ENCODE results near the gene RACK1. TPM values are rescaled to one million over a fixed set of nuclear protein-coding genes. Genes with fewer than 3 reads are reported as not detected.

RACK1 gene
- total and polyA plus RNA-seq, 2 of the 13 experiments (the other 11 are each of a cell fraction or from before 2014, with no cell fraction given): 2,514 to 6,141 TPM

- peak; percentile 54 for TF ChIP-seq ZNF816 (CRISPR knock-in tag; IDR thresholded peaks at IDR 0.05; ENCODE audit: borderline replicate concordance)
- peak; percentile 47; the same call in 1 of the 2 replicates for TF ChIP-seq HOXA3 (CRISPR knock-in tag; IDR thresholded peaks at IDR 0.05)
- no peak for TF ChIP-seq ZNF607 (CRISPR knock-in tag; IDR thresholded peaks at IDR 0.05; ENCODE audit: borderline replicate concordance)
- TF ChIP-seq GABPB1 (CRISPR knock-in tag; IDR thresholded peaks at IDR 0.05): peak; percentile 92
- TF ChIP-seq ARHGAP35 (CRISPR knock-in tag; IDR thresholded peaks at IDR 0.05; ENCODE audit: borderline replicate concordance): 0 out of 2 replicates have a peak, but pooled peaks have one; percentile 4
- TF ChIP-seq HOXA5 (CRISPR knock-in tag; IDR thresholded peaks at IDR 0.05): peak; percentile 60
- TF ChIP-seq ELF3 (CRISPR knock-in tag; IDR thresholded peaks at IDR 0.05): peak; percentile 40; the same call in 1 of the 2 replicates
- TF ChIP-seq NCOA2 (CRISPR knock-in tag; IDR thresholded peaks at IDR 0.05): 0 out of 2 replicates have a peak, but pooled peaks have one; percentile 22
- no peak for TF ChIP-seq ZNF788 (CRISPR knock-in tag; IDR thresholded peaks at IDR 0.05; ENCODE audit: borderline replicate concordance)
- TF ChIP-seq DPF2 (CRISPR knock-in tag; IDR thresholded peaks at IDR 0.05; ENCODE audit: borderline replicate concordance, low read depth): no peak
- TF ChIP-seq, protein P1, sequence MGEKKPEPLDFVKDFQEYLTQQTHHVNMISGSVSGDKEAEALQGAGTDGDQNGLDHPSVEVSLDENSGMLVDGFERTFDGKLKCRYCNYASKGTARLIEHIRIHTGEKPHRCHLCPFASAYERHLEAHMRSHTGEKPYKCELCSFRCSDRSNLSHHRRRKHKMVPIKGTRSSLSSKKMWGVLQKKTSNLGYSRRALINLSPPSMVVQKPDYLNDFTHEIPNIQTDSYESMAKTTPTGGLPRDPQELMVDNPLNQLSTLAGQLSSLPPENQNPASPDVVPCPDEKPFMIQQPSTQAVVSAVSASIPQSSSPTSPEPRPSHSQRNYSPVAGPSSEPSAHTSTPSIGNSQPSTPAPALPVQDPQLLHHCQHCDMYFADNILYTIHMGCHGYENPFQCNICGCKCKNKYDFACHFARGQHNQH (CRISPR knock-in tag; IDR thresholded peaks at IDR 0.05): 0 out of 2 replicates have a peak, but pooled peaks have one; percentile 40
- no peak for TF ChIP-seq MIXL1 (CRISPR knock-in tag; IDR thresholded peaks at IDR 0.05)
- TF ChIP-seq, protein P2, sequence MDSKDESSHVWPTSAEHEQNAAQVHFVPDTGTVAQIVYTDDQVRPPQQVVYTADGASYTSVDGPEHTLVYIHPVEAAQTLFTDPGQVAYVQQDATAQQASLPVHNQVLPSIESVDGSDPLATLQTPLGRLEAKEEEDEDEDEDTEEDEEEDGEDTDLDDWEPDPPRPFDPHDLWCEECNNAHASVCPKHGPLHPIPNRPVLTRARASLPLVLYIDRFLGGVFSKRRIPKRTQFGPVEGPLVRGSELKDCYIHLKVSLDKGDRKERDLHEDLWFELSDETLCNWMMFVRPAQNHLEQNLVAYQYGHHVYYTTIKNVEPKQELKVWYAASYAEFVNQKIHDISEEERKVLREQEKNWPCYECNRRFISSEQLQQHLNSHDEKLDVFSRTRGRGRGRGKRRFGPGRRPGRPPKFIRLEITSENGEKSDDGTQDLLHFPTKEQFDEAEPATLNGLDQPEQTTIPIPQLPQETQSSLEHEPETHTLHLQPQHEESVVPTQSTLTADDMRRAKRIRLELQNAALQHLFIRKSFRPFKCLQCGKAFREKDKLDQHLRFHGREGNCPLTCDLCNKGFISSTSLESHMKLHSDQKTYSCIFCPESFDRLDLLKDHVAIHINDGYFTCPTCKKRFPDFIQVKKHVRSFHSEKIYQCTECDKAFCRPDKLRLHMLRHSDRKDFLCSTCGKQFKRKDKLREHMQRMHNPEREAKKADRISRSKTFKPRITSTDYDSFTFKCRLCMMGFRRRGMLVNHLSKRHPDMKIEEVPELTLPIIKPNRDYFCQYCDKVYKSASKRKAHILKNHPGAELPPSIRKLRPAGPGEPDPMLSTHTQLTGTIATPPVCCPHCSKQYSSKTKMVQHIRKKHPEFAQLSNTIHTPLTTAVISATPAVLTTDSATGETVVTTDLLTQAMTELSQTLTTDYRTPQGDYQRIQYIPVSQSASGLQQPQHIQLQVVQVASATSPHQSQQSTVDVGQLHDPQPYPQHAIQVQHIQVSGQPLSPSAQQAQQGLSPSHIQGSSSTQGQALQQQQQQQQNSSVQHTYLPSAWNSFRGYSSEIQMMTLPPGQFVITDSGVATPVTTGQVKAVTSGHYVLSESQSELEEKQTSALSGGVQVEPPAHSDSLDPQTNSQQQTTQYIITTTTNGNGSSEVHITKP (CRISPR knock-in tag; IDR thresholded peaks at IDR 0.05; ENCODE audit: low read depth): peak; percentile 89; the same call in 1 of the 2 replicates
- TF ChIP-seq, protein P3, sequence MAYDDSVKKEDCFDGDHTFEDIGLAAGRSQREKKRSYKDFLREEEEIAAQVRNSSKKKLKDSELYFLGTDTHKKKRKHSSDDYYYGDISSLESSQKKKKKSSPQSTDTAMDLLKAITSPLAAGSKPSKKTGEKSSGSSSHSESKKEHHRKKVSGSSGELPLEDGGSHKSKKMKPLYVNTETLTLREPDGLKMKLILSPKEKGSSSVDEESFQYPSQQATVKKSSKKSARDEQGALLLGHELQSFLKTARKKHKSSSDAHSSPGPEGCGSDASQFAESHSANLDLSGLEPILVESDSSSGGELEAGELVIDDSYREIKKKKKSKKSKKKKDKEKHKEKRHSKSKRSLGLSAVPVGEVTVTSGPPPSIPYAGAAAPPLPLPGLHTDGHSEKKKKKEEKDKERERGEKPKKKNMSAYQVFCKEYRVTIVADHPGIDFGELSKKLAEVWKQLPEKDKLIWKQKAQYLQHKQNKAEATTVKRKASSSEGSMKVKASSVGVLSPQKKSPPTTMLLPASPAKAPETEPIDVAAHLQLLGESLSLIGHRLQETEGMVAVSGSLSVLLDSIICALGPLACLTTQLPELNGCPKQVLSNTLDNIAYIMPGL (CRISPR knock-in tag; IDR thresholded peaks at IDR 0.05; ENCODE audit: borderline replicate concordance in 1 of 2, low read depth in 1 of 2): peak in 1 of 2 experiments; percentile 86
- TF ChIP-seq GATAD1 (CRISPR knock-in tag; IDR thresholded peaks at IDR 0.05): peak; percentile 79
- TF ChIP-seq, protein P4, sequence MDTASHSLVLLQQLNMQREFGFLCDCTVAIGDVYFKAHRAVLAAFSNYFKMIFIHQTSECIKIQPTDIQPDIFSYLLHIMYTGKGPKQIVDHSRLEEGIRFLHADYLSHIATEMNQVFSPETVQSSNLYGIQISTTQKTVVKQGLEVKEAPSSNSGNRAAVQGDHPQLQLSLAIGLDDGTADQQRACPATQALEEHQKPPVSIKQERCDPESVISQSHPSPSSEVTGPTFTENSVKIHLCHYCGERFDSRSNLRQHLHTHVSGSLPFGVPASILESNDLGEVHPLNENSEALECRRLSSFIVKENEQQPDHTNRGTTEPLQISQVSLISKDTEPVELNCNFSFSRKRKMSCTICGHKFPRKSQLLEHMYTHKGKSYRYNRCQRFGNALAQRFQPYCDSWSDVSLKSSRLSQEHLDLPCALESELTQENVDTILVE (CRISPR knock-in tag; IDR thresholded peaks at IDR 0.05): 0 out of 2 replicates have a peak, but pooled peaks have one; percentile 17
- 0 out of 2 replicates have a peak, but pooled peaks have one; percentile 71 for TF ChIP-seq IRF1 (CRISPR knock-in tag; IDR thresholded peaks at IDR 0.05; ENCODE audit: low read depth)
- TF ChIP-seq POLR2AphosphoS5 (IDR thresholded peaks at IDR 0.05; ENCODE audit: low read depth, low read length): peak; percentile 72
- TF ChIP-seq ZNF256 (CRISPR knock-in tag; conservative IDR thresholded peaks at IDR 0.05): peak; percentile 68; the same call in 1 of the 2 replicates
- TF ChIP-seq ZNF703 (CRISPR knock-in tag; IDR thresholded peaks at IDR 0.05; ENCODE audit: borderline replicate concordance): 0 out of 2 replicates have a peak, but pooled peaks have one; percentile 14
Measured at GRCh38 chr5:181246276-181247049, 2.8 kb upstream of the RACK1 start (continued).

Data from HepG2 (cell line).